K562 (cell line): ENCODE measurements around the gene LRRC1. TPM values are rescaled to one million over a fixed set of nuclear protein-coding genes. Genes with fewer than 3 reads are reported as not detected.

Experiments
- ATAC-seq: fragments of 200-7000 bp; cut with Tn5 transposase; 3 replicates; pipeline ENCODE4 v1.9.1; 2020; ENCODE audit warnings: moderate library complexity
- BruUV-seq: library from RNA; stranded (reverse); fragments of 400-500 nt; replicated peaks from 2 replicates; lab custom pipeline; 2021; lab: Mats Ljungman, UMichigan
- CTCF ChIA-PET: fragments of 300-600 bp; formaldehyde crosslinking; extraction: SDS; loops from one replicate; lab custom pipeline; 2021; ENCODE audit warnings: low intra/inter-chr PET ratio; lab: Yijun Ruan, JAX
- POLR2A ChIA-PET: fragments of 300-600, 350-650 bp; sonication (Branson Sonifier 250); formaldehyde crosslinking; extraction: SDS; loops from one replicate; lab custom pipeline; 2021; ENCODE audit warnings: antibody characterized with exemption, inconsistent platforms; lab: Yijun Ruan, JAX
- DNase-seq, 4 experiments: peaks; one replicate each; pipeline versions ENCODE4 v3.0.0 to v3.0.0-alpha.2; 2011 to 2018; ENCODE audit warnings: low spot score in 3 of 4, mixed read lengths in 3 of 4; ENCODE audit errors: extremely low read depth in 1 of 4
- FAIRE-seq: peaks from 2 replicates; lab custom pipeline; 2011; peaks lifted over from hg19 to GRCh38; lab: Jason Lieb, UNC
- H2AFZ ChIP-seq: 2 replicates; pipeline ENCODE4 v1.6.0; 2011; ENCODE audit warnings: low read depth, low read length, control low read depth, inconsistent platforms
- H3K27ac ChIP-seq: fragments of 200-600 bp; 3 replicates; pipeline ENCODE4 v1.8.0; 2011; ENCODE audit warnings: low read depth, mild to moderate bottlenecking, control low read depth, inconsistent platforms, low read length, moderate library complexity, mixed read lengths; ENCODE audit errors: extremely low read depth
- H3K27me3 ChIP-seq, 2 experiments: fragments of 300-600 bp in 1 of 2; 2 replicates in 1 of 2; 3 replicates in 1 of 2; pipeline versions ENCODE4 v1.6.0 to v1.8.0; 2011; ENCODE audit warnings: inconsistent platforms in 2 of 2, low read length in 2 of 2, mild to moderate bottlenecking in 1 of 2, mixed read lengths in 1 of 2, moderate library complexity in 1 of 2; ENCODE audit not compliant: control insufficient read depth in 2 of 2, insufficient read depth in 2 of 2
- H3K36me3 ChIP-seq: fragments of 300-600 bp; 3 replicates; pipeline ENCODE4 v1.8.0; 2011; ENCODE audit warnings: mild to moderate bottlenecking, low read length, inconsistent platforms; ENCODE audit not compliant: control insufficient read depth, insufficient read depth
- H3K4me1 ChIP-seq, 2 experiments: fragments of 200-600 bp in 1 of 2; replicated peaks in 1 of 2; 2 replicates in 1 of 2; 3 replicates in 1 of 2; pipeline versions ENCODE4 v1.5.1 to v1.8.0; 2011; ENCODE audit warnings: inconsistent platforms in 2 of 2, low read length in 2 of 2, mild to moderate bottlenecking in 1 of 2, mixed read lengths in 1 of 2, moderate library complexity in 1 of 2; ENCODE audit not compliant: control insufficient read depth in 2 of 2, insufficient read depth in 2 of 2
- H3K4me2 ChIP-seq: 2 replicates; pipeline ENCODE4 v1.6.1; 2011; ENCODE audit warnings: low read length, control low read depth, inconsistent platforms, mixed read lengths; ENCODE audit not compliant: insufficient read depth
- H3K4me3 ChIP-seq: fragments of 200-600 bp; sonication (generic), shearing (Covaris generic); 2 replicates; pipeline ENCODE4 v1.5.1; 2016; ENCODE audit warnings: control low read depth, inconsistent platforms
- H3K79me2 ChIP-seq: fragments of 200-600 bp; 3 replicates; pipeline ENCODE4 v1.8.0; 2011; ENCODE audit warnings: low read length, inconsistent platforms; ENCODE audit not compliant: control insufficient read depth, insufficient read depth
- H3K9ac ChIP-seq, 2 experiments: 2 replicates each; pipeline versions ENCODE4 v1.6.0 to v1.6.1; 2011; ENCODE audit warnings: low read depth in 2 of 2, low read length in 2 of 2, control low read depth in 1 of 2, inconsistent platforms in 1 of 2, mild to moderate bottlenecking in 1 of 2, mixed read lengths in 1 of 2; ENCODE audit not compliant: insufficient read depth in 1 of 2
- H3K9me1 ChIP-seq: one replicate; pipeline ENCODE4 v1.6.0; 2011; ENCODE audit warnings: inconsistent platforms, mild to moderate bottlenecking, low read length, moderate library complexity; ENCODE audit not compliant: control insufficient read depth, insufficient read depth
- H3K9me3 ChIP-seq: replicated peaks from 2 replicates; pipeline ENCODE4 v1.5.1; 2011; ENCODE audit warnings: low read depth, low read length, inconsistent platforms; ENCODE audit not compliant: control insufficient read depth, insufficient read depth
- H4K20me1 ChIP-seq: replicated peaks from 2 replicates; pipeline ENCODE4 v1.6.1; 2011; ENCODE audit warnings: low read length, inconsistent platforms, mixed read lengths; ENCODE audit not compliant: control insufficient read depth, insufficient read depth
- CREBBP ChIP-seq: IDR thresholded peaks from one replicate; pipeline ENCODE4 v1.6.1; 2012; ENCODE audit warnings: low read depth, mild to moderate bottlenecking, control low read depth, inconsistent platforms, low read length
- GATAD2A ChIP-seq: fragments of 450-650 bp; IDR thresholded peaks from 2 replicates; pipeline ENCODE4 v1.6.1; 2017
- HDAC2 ChIP-seq: fragments of 450-650 bp; IDR thresholded peaks from 2 replicates; pipeline ENCODE4 v1.6.1; 2016; ENCODE audit warnings: mild to moderate bottlenecking
- RB1 ChIP-seq: fragments of 450-650 bp; IDR thresholded peaks from 2 replicates; pipeline ENCODE4 v1.6.1; 2017; ENCODE audit warnings: low read depth, mild to moderate bottlenecking
- TFAM ChIP-seq: fragments of 250-450 bp; sonication (Bioruptor Pico); conservative IDR thresholded peaks from 2 replicates; pipeline ENCODE4 v1.5.0; 2021; ENCODE audit warnings: mild to moderate bottlenecking, moderate library complexity
- YY1 ChIP-seq, 3 experiments: IDR thresholded peaks; 2 replicates each; pipeline ENCODE4 v1.6.1; 2011; ENCODE audit warnings: low read length in 2 of 3, mild to moderate bottlenecking in 2 of 3, moderate library complexity in 2 of 3, borderline replicate concordance in 1 of 3, control low read depth in 1 of 3, low read depth in 1 of 3; ENCODE audit not compliant: insufficient read depth in 3 of 3, insufficient replicate concordance in 2 of 3, control insufficient read depth in 1 of 3, insufficient read length in 1 of 3; ENCODE audit errors: extremely low read depth in 1 of 3
- ZBTB1 ChIP-seq: sonication (generic); formaldehyde crosslinking; IDR thresholded peaks from 2 replicates; pipeline ENCODE4 v1.8.1; 2023; ENCODE audit warnings: missing genetic modification reagents, low read depth, mild to moderate bottlenecking, borderline replicate concordance
- WGBS: fragments of 100-300 bp; shearing (Covaris generic); methylation state at CpG from one replicate; pipeline ENCODE4 v1.1.6; 2016; ENCODE audit warnings: low coverage, mixed read lengths; ENCODE audit not compliant: insufficient coverage; ENCODE audit errors: missing lambda C conversion rate; 5-methylcytosine and 5-hydroxymethylcytosine counted together
- in situ Hi-C: fragments of 300-500 bp; cut with MboI; formaldehyde crosslinking; loops from 4 replicates; pipeline ENCODE4 v1.15.0; 2018; ENCODE audit warnings: inconsistent platforms, mixed read lengths
- intact Hi-C: fragments of 100-400 bp; cut with micrococcal nuclease; formaldehyde crosslinking; loops from 2 replicates; pipeline ENCODE4 v1.14.2; 2022
- polyA plus RNA-seq, 8 experiments: library from polyadenylated mRNA; depleted of rRNA in 4 of 8; stranded (reverse) in 5 of 8; unstranded in 3 of 8; fragments of >200 nt; fragmentation: Nextera tagmentation in 2 of 8; fragmentation: Illumina TruSeq in 1 of 8; extraction: Ambion mirVana in 2 of 8; extraction: Trizol in 1 of 8; gene quantifications; 2 replicates each; pipeline versions ENCODE4 v1.2.1 to v1.2.3, GENCODE V29; 2011 to 2014; ENCODE audit warnings: inconsistent platforms in 1 of 8, missing spikeins in 1 of 8
- total RNA-seq, 7 experiments: library from RNA; depleted of rRNA in 6 of 7; stranded (reverse); fragments of >200 nt in 6 of 7; fragmentation: Illumina TruSeq in 2 of 7; extraction: Trizol in 2 of 7; gene quantifications; 2 replicates each; pipeline versions ENCODE4 v1.2.1 to v1.2.3, GENCODE V29; 2011 to 2021; ENCODE audit warnings: low replicate concordance in 1 of 7
- TF ChIP-seq, protein P1 (sequence below): sonication (generic); formaldehyde crosslinking; IDR thresholded peaks from 2 replicates; pipeline ENCODE4 v1.8.0; 2023; ENCODE audit warnings: missing genetic modification reagents, mild to moderate bottlenecking, borderline replicate concordance
- TF ChIP-seq, protein P2 (sequence below): fragments of 450-650 bp; formaldehyde crosslinking; IDR thresholded peaks from 2 replicates; pipeline ENCODE4 v1.4.0; 2022; ENCODE audit warnings: missing genetic modification characterization
- TF ChIP-seq, protein P3 (sequence below): fragments of 250-450 bp; sonication (Bioruptor Pico); IDR thresholded peaks from 2 replicates; pipeline ENCODE4 v1.8.0; 2022; ENCODE audit warnings: moderate library complexity, mild to moderate bottlenecking, inconsistent platforms
- TF ChIP-seq, protein P4 (sequence below): fragments of 250-450 bp; sonication (Bioruptor Pico); IDR thresholded peaks from 2 replicates; pipeline ENCODE4 v1.5.0; 2021

LRRC1 gene
- total and polyA plus RNA-seq, 9 of the 15 experiments (the other 6 are each of a cell fraction or from before 2014, with no cell fraction given) = not detected

DNA sequence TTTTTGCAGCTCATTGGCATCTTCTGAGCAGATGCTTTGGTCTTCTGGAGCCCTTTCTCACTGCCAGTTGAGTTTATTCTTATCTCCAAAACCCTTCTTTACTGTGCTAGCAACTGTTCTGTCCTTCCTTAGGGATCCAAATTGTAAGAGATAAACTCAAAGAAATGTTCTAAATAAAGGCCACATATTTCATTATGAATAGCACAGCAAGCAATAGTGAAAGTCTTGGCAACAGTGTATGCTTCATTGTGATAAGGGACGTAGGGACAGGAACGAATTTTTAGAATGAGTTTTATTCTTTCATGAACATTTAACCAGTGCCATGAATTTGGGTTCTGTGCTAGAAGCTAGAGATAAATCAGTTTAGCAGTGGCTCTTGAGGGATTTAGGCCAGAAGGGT, 61.1 kb downstream of the LRRC1 start (continued):
- TF ChIP-seq, protein P1, sequence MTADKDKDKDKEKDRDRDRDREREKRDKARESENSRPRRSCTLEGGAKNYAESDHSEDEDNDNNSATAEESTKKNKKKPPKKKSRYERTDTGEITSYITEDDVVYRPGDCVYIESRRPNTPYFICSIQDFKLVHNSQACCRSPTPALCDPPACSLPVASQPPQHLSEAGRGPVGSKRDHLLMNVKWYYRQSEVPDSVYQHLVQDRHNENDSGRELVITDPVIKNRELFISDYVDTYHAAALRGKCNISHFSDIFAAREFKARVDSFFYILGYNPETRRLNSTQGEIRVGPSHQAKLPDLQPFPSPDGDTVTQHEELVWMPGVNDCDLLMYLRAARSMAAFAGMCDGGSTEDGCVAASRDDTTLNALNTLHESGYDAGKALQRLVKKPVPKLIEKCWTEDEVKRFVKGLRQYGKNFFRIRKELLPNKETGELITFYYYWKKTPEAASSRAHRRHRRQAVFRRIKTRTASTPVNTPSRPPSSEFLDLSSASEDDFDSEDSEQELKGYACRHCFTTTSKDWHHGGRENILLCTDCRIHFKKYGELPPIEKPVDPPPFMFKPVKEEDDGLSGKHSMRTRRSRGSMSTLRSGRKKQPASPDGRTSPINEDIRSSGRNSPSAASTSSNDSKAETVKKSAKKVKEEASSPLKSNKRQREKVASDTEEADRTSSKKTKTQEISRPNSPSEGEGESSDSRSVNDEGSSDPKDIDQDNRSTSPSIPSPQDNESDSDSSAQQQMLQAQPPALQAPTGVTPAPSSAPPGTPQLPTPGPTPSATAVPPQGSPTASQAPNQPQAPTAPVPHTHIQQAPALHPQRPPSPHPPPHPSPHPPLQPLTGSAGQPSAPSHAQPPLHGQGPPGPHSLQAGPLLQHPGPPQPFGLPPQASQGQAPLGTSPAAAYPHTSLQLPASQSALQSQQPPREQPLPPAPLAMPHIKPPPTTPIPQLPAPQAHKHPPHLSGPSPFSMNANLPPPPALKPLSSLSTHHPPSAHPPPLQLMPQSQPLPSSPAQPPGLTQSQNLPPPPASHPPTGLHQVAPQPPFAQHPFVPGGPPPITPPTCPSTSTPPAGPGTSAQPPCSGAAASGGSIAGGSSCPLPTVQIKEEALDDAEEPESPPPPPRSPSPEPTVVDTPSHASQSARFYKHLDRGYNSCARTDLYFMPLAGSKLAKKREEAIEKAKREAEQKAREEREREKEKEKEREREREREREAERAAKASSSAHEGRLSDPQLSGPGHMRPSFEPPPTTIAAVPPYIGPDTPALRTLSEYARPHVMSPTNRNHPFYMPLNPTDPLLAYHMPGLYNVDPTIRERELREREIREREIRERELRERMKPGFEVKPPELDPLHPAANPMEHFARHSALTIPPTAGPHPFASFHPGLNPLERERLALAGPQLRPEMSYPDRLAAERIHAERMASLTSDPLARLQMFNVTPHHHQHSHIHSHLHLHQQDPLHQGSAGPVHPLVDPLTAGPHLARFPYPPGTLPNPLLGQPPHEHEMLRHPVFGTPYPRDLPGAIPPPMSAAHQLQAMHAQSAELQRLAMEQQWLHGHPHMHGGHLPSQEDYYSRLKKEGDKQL (CRISPR knock-in tag) = no peak

DNA sequence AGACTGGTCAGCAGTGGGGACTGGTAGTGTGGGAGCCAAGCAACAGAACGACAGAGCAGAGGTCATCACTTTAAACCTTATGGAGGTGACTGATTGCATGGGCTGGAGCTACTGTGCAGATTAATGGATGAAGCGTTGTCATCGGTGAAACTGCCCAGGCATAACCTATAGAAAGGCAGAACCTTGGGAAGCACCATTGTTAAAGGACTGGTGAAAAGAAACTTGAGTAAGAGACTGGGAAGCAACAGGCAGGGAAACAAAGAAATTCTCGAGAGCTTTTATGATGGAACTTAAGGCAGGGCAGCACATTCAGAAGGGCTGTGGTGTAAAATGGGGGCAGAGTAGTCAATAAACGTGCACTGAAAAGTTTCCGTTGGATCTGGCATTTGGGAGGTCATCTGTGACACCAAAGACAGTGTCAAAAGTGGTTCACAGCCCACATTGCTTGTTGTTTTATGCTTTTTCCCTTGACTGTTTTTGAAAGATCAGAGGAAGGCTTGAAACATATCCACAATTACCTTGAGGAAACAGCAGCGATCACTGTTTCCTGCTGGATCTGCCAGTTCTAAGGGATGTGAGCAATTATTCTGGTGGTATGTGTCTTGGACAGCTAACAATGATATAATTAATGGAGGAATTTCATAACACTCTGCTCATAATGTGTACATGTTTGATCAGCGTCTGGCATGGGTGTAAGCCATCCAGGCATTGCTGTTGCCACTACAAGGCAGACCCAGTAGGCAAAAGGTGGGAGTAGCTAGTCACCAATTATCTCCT, 62.7 kb downstream of the LRRC1 start:
- no TSS peak for BruUV-seq
- under 1% methylated on average over 8 of the region's 8 CpGs for WGBS
- Histone ChIP-seq H3K27me3 (no peaks in the 10 kb centered on the region), H3K79me2 (no peaks in the 10 kb centered on the region), H3K4me2 (no peak overlapping the region), H3K4me3 (no peak overlapping the region), H3K9ac (no peak overlapping the region), H3K4me1 (no peaks in the 10 kb centered on the region), H3K9me1 (no peaks in the 10 kb centered on the region), H3K27ac (no peak overlapping the region), H3K9me3 (no peaks in the 10 kb centered on the region), H4K20me1 (no peaks in the 10 kb centered on the region), H2AFZ (no peak overlapping the region), H3K36me3 (no peaks in the 10 kb centered on the region)
- DNase-seq (no peak), FAIRE-seq (no peak), ATAC-seq (no peak)
- CTCF ChIA-PET = no interaction called here
- in situ Hi-C loops (no loop called here), intact Hi-C loops (no loop called here)
- POLR2A ChIA-PET = no interaction called here
- TF ChIP-seq, protein P2, sequence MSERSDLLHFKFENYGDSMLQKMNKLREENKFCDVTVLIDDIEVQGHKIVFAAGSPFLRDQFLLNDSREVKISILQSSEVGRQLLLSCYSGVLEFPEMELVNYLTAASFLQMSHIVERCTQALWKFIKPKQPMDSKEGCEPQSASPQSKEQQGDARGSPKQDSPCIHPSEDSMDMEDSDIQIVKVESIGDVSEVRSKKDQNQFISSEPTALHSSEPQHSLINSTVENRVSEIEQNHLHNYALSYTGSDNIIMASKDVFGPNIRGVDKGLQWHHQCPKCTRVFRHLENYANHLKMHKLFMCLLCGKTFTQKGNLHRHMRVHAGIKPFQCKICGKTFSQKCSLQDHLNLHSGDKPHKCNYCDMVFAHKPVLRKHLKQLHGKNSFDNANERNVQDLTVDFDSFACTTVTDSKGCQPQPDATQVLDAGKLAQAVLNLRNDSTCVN = no peak
- TF ChIP-seq CREBBP (no peak), GATAD2A (no peak), HDAC2 (no peak), YY1 (IDR thresholded peaks at IDR 0.05; ENCODE audit: borderline replicate concordance in 1 of 3, control insufficient read depth in 1 of 3, extremely low read depth in 1 of 3, insufficient read depth in 3 of 3, insufficient read length in 1 of 3, insufficient replicate concordance in 2 of 3, low read depth in 1 of 3, low read length in 2 of 3) (no peak), ZBTB1 (CRISPR knock-in tag) (no peak), RB1 (no peak), TFAM (CRISPR knock-in tag) (no peak)
- TF ChIP-seq, protein P3, sequence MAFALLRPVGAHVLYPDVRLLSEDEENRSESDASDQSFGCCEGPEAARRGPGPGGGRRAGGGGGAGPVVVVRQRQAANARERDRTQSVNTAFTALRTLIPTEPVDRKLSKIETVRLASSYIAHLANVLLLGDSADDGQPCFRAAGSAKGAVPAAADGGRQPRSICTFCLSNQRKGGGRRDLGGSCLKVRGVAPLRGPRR = no peak
- TF ChIP-seq, protein P4, sequence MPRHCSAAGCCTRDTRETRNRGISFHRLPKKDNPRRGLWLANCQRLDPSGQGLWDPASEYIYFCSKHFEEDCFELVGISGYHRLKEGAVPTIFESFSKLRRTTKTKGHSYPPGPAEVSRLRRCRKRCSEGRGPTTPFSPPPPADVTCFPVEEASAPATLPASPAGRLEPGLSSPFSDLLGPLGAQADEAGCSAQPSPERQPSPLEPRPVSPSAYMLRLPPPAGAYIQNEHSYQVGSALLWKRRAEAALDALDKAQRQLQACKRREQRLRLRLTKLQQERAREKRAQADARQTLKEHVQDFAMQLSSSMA (CRISPR knock-in tag) = no peak
